ENCODE measurements around the gene WDR72.
"Not testable (repeated sequence)": the region's sequence is repeated elsewhere in the genome, so short reads cannot be mapped to it uniquely, and the experiment has no call there.

WDR72 gene

GRCh38 chr15:53591041-53591440 is 168.4 kb downstream of the WDR72 start:
- DNase-seq (ENCODE audit: low read depth in 2 of 3, low spot score in 2 of 3) = no peak

GRCh38 chr15:53590380-53590779 is 169.1 kb downstream of the WDR72 start:
- DNase-seq (ENCODE audit: low read depth in 2 of 3, low spot score in 2 of 3) = no peak

GRCh38 chr15:53589520-53590057 is 169.9 kb downstream of the WDR72 start:
- no peak for DNase-seq (ENCODE audit: low read depth in 2 of 3, low spot score in 2 of 3)

- DNase-seq (ENCODE audit: low read depth in 2 of 3, low spot score in 2 of 3) = no peak
Measured at GRCh38 chr15:53588773-53589172, 170.7 kb downstream of the WDR72 start.

GRCh38 chr15:53586799-53587198 is 172.7 kb downstream of the WDR72 start:
- peak in 1 of 3 experiments; percentile 0 for DNase-seq (ENCODE audit: low read depth in 2 of 3, low spot score in 2 of 3)

GRCh38 chr15:53581513-53581912 is 177.9 kb downstream of the WDR72 start:
- DNase-seq (ENCODE audit: low read depth in 2 of 3, low spot score in 2 of 3) = no peak

GRCh38 chr15:53580366-53580765 is 179.1 kb downstream of the WDR72 start:
- DNase-seq (ENCODE audit: low read depth in 2 of 3, low spot score in 2 of 3) = no peak

- DNase-seq (ENCODE audit: low read depth in 2 of 3, low spot score in 2 of 3) = no peak
Measured at GRCh38 chr15:53576841-53577240, 182.6 kb downstream of the WDR72 start.

- DNase-seq (ENCODE audit: low read depth in 2 of 3, low spot score in 2 of 3) = no peak
Measured at GRCh38 chr15:53573091-53573490, 186.4 kb downstream of the WDR72 start.

GRCh38 chr15:53569751-53570480 is 189.5 kb downstream of the WDR72 start:
- DNase-seq (ENCODE audit: low read depth in 2 of 3, low spot score in 2 of 3) = no peak

GRCh38 chr15:53566912-53567311 is 192.6 kb downstream of the WDR72 start:
- DNase-seq (ENCODE audit: low read depth in 2 of 3, low spot score in 2 of 3) = no peak

GRCh38 chr15:53565721-53566120 is 193.7 kb downstream of the WDR72 start:
- DNase-seq (ENCODE audit: low read depth in 2 of 3, low spot score in 2 of 3) = no peak

GRCh38 chr15:53564647-53565046 is 194.8 kb downstream of the WDR72 start:
- DNase-seq (ENCODE audit: low read depth in 2 of 3, low spot score in 2 of 3) = no peak

- DNase-seq (ENCODE audit: low read depth in 2 of 3, low spot score in 2 of 3) = no peak
Measured at GRCh38 chr15:53563627-53564026, 195.8 kb downstream of the WDR72 start.

GRCh38 chr15:53559364-53560277 is 199.8 kb downstream of the WDR72 start:
- DNase-seq (ENCODE audit: low read depth in 2 of 3, low spot score in 2 of 3) = no peak

GRCh38 chr15:53558384-53558783 is 201.1 kb downstream of the WDR72 start:
- no peak for DNase-seq (ENCODE audit: low read depth in 2 of 3, low spot score in 2 of 3)

- DNase-seq (ENCODE audit: low read depth in 2 of 3, low spot score in 2 of 3) = no peak
Measured at GRCh38 chr15:53555226-53555625, 204.2 kb downstream of the WDR72 start.

GRCh38 chr15:53549697-53550305 is 209.7 kb downstream of the WDR72 start:
- DNase-seq (ENCODE audit: low read depth in 2 of 3, low spot score in 2 of 3) = no peak

- DNase-seq (ENCODE audit: low read depth in 2 of 3, low spot score in 2 of 3) = no peak
Measured at GRCh38 chr15:53548236-53548635, 211.2 kb downstream of the WDR72 start.

- DNase-seq (ENCODE audit: low read depth in 2 of 3, low spot score in 2 of 3) = not testable (repeated sequence)
Measured at GRCh38 chr15:53540626-53541300, 218.7 kb downstream of the WDR72 start.

GRCh38 chr15:53539878-53540277 is 219.6 kb downstream of the WDR72 start:
- DNase-seq (ENCODE audit: low read depth in 2 of 3, low spot score in 2 of 3) = no peak
